Measurements from ENCODE around the gene SEC11A.

The SEC11A gene

DNA sequence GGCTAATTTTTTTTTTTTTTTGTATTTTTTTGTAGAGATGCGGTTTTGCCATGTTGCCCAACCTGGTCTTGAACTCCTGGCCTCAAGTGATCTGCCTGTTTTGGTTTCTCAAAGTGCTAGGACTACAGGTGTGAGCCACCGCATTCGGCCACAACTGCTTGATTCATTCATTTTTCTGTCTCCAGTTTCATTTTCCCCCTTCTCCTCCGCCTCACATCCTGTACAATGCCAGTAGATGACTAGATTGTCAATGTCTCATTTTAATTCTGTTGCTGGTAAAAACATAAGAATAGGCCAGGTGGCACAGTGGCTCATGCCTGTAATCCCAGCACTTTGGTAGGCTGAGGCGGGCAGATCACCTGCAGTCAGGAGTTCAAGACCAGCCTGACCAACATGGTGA lies 20.4 kb upstream of the SEC11A start:
- TF ChIP-seq, protein P1, sequence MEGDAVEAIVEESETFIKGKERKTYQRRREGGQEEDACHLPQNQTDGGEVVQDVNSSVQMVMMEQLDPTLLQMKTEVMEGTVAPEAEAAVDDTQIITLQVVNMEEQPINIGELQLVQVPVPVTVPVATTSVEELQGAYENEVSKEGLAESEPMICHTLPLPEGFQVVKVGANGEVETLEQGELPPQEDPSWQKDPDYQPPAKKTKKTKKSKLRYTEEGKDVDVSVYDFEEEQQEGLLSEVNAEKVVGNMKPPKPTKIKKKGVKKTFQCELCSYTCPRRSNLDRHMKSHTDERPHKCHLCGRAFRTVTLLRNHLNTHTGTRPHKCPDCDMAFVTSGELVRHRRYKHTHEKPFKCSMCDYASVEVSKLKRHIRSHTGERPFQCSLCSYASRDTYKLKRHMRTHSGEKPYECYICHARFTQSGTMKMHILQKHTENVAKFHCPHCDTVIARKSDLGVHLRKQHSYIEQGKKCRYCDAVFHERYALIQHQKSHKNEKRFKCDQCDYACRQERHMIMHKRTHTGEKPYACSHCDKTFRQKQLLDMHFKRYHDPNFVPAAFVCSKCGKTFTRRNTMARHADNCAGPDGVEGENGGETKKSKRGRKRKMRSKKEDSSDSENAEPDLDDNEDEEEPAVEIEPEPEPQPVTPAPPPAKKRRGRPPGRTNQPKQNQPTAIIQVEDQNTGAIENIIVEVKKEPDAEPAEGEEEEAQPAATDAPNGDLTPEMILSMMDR (IDR thresholded peaks at IDR 0.05), result no peak
- no peak for TF ChIP-seq ZFX (IDR thresholded peaks at IDR 0.05; ENCODE audit: borderline replicate concordance)
- no peak overlapping the region for H3K27ac ChIP-seq

DNA sequence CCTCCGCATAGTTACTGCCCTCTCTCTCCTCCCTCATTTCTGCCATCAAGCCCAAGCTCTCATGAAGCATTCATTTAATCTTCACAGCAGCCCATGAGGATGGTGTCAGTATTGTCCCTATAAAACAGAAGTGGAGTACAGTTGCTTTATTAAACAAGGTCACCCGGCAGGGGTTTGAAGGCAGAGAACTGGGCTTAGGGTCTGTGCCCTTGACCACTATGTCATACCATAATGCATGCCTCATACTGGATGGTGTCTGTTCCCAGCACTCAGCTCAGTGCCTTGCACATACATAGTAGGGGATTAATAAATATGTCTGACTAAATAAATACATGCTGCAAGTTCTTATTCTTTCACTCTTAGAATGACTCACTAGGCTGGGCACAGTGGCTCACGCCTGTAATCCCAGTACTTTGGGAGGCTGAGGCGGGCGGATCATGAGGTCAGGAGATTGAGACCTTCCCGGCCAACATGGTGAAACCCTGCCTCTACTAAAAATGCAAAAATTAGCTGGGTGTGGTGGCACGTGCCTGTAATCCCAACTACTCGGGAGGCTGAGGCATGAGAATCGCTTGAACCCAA lies 19.6 kb upstream of the SEC11A start:
- H3K27ac ChIP-seq, result peak overlapping the region; percentile 75

DNA sequence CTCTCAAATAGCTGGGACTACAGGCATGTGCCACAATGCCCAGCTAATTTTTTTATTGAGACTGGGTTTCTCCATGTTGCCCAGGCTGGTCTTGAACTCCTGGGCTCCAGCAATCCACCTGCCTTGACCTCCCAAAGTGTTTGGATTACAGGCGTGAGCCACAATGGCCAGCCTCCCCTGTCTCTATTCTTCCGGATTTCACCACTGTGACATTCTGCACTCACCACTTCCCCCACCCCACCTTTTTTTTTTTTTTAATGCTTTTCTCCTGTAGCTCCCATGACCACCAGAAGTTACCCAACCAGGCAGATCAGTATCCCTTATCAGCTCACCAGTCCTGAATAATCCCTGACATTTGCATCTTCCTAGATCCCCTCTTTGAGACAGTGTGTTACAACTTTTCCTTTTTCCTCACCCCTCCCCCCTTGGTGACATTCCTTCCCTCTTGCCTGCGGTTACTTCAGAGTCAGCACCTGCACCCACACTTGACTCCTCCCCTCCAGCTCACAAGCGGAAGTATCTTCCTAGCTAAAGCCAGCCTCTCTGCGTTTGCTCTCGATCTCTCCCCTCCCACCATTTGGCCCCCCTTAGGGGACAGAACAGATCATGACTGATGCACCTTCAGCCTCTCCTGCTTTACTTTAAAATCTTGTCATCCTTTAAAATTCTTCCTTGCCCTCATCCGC lies 19.0 kb upstream of the SEC11A start:
- H3K27ac ChIP-seq, result peak overlapping the region; percentile 75
- no peak for TF ChIP-seq ZFX (IDR thresholded peaks at IDR 0.05; ENCODE audit: borderline replicate concordance)
- TF ChIP-seq, protein P1 (IDR thresholded peaks at IDR 0.05), result no peak

- H3K27ac ChIP-seq, result no peak overlapping the region
- TF ChIP-seq, protein P1 (IDR thresholded peaks at IDR 0.05), result no peak
- TF ChIP-seq ZFX (IDR thresholded peaks at IDR 0.05; ENCODE audit: borderline replicate concordance), result no peak
Observed at GRCh38 chr15:84731774-84732173, 15.8 kb upstream of the SEC11A start.

DNA sequence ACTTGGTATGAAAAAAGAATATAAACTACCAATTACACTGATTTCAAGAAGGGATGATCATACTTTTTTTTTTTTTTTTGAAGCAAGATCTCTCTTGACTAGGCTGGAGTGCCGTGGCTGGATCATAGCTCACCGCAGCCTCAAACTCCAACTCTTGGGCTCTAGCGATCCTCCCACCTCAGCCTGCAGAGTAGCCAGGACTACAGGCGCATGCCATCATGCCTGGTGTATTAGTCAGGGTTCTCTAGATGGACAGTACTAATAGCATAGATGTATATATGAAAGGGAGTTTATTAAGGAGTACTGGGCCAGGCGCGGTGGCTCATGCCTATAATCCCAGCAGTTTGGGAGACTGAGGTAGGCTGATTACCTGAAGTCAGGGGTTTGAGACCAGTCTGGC lies 11.5 kb upstream of the SEC11A start:
- no peak overlapping the region for H3K27ac ChIP-seq
- TF ChIP-seq ZFX (IDR thresholded peaks at IDR 0.05; ENCODE audit: borderline replicate concordance), result no peak

DNA sequence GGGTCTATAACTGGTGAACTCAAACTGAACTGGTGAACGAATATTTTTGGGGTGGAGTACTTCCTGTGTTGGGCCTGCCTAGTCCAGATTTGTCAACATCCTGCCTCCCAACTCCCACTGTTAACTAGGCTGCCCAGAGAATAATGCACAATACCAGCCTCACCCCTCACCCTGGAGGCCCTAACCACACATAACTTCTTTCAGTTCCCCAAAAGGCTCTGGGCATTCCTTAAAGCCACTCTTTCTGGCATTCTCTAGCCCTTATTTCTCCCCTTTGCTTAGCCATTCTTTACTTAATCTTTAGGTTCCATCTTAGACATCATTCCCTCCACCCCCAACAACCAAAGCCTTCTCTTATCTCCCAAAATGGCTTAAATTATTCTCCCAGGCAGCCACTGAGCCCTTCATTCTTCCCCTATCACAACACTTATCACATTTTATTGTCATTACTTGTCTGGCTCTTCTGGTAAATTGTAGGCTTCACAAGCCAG lies 9.1 kb upstream of the SEC11A start:
- no peak for TF ChIP-seq ZFX (IDR thresholded peaks at IDR 0.05; ENCODE audit: borderline replicate concordance)
- TF ChIP-seq, protein P1 (IDR thresholded peaks at IDR 0.05), result no peak
- H3K27ac ChIP-seq, result no peak overlapping the region

DNA sequence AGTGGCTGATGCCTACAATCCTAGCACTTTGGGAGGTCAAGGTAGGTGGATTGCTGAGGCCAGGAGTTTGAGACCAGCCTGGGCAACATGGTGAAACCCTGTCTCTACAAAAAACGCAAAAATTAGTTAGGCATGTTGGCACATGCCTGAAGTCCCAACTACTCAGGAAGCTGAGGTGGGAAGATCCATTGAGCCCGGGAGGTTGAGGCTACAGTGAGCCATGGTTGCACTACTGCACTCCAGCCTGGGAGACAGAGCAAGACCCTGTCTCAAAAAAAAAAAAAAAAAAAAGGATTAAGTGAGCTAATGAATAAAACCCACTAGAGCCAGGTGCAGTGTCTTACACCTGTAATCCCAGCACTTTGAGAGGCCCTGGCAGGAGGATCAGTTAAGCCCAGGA lies 6.7 kb upstream of the SEC11A start:
- TF ChIP-seq, protein P1 (IDR thresholded peaks at IDR 0.05), result no peak
- TF ChIP-seq ZFX (IDR thresholded peaks at IDR 0.05; ENCODE audit: borderline replicate concordance), result no peak
- no peak overlapping the region for H3K27ac ChIP-seq

GRCh38 chr15:84721371-84721770 lies 5.4 kb upstream of the SEC11A start:
- no peak for TF ChIP-seq ZFX (IDR thresholded peaks at IDR 0.05; ENCODE audit: borderline replicate concordance)
- TF ChIP-seq, protein P1 (IDR thresholded peaks at IDR 0.05), result no peak
- no peak overlapping the region for H3K27ac ChIP-seq
